Stimulated activated CD4-positive, alpha-beta T cell treated with anti-CD3 and anti-CD28 coated beads, Interleukin-15, amount 100 ng/mL, for 48 hours (primary cell): ENCODE data around the gene ZDHHC11.
A peak's percentile ranks its signal among the peaks of the same experiment; 100 is the strongest.
"Not testable (repeated sequence)": the region's sequence is repeated elsewhere in the genome, so short reads cannot be mapped to it uniquely, and the experiment has no call there.

ENCODE experiments used
- DNase-seq, 2 donors: peaks; one replicate each; pipeline ENCODE4 v3.0.0-alpha.2; 2020; ENCODE audit warnings: low read depth in 2 of 2

ZDHHC11 gene

DNA sequence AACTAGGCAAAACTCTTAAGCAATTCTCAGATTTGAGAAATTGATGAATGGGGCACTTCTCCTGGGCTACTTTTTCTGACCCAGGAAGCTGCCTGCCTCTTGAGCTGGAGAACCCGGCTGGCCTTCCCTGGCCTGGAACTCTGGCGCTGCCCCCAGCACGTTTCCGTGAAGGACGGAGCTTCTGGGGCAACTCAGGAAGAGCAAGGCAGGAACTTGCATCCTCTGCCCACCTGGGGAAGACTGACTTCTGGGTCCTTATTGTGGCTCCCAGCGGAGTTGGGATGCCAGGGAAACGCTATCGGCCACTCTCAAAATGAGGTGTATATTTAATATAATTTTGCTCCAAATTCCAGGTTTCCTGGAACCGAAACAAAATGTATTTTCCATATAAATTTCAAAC is 39.4 kb downstream of the ZDHHC11 start:
- not testable (repeated sequence) for DNase-seq

DNA sequence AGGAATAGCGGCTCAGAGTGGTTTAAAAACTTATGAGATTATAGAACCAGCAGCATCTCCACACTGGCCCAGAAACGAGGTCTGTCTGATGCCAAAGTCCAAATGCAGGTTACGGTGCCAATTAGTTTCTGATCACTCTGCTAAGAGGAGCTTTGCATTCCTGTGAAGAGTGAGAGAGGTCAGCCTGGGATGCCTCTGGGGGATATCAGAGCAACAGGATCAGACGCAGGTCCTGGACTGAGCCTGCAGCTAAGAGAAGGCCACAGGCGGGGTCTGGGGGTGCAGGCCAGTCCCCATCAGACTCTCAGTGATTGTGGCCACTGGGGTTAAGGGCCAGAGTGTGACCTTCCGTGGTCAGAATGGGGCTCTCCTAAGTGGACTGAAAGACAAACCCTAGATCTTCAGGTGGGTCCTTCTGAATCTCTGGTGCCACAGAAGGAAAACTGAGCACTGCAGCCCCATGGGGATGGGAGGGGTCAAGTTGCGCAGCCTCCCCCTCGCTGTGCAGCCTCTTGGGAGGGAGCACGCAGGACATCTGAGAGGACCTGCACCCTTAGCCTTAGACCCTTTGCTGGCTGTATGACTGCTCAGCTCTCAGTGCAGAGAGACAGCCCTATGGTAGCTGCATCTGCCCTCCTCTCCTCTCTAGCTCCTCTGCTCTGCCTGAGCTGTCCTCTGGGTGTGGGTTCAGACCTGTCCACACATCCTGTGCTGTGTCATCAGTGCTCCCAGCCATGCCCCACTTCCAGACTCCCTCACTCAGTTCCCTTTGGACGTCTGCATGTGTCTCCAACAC is 42.9 kb downstream of the ZDHHC11 start:
- not testable (repeated sequence) for DNase-seq

DNA sequence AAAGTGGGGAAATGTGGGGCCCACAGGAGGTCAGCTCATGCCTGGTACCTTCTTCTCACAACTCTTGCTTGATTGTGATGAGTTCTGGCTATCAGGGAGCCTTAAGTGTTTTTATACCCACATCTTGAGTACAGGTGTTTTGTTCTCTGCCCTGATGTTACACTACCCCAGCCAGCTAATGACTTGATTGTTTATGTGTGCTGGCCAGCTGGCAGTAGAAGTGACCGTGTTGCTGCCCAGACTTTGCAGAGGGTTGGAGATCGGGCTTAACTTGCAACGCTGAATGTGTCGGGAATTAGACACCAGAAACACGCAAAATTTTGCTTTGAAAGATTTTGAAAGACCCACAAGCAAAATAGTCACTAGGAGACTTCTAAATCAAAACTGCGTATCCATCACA is 49.3 kb downstream of the ZDHHC11 start:
- DNase-seq, result no peak

DNA sequence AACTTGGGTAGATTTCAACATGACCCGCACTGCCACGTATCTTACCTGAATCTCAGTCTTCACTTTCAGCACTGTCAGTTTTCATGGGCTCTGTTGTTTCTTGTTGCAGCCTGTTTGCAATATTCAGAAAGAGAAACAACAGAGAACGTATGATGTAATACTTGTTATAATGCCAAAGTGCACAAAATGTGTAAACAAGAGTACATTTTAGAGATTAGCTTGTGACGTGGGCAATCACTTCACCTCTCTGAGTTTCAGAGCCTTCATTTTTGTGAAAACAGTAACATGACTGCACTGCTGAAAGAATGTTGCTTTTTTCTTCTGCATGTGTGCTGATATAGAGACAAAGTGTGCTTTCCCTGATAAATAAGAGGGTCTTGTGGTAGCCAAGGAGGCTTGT is 49.7 kb downstream of the ZDHHC11 start:
- DNase-seq, result not testable (repeated sequence)

DNA sequence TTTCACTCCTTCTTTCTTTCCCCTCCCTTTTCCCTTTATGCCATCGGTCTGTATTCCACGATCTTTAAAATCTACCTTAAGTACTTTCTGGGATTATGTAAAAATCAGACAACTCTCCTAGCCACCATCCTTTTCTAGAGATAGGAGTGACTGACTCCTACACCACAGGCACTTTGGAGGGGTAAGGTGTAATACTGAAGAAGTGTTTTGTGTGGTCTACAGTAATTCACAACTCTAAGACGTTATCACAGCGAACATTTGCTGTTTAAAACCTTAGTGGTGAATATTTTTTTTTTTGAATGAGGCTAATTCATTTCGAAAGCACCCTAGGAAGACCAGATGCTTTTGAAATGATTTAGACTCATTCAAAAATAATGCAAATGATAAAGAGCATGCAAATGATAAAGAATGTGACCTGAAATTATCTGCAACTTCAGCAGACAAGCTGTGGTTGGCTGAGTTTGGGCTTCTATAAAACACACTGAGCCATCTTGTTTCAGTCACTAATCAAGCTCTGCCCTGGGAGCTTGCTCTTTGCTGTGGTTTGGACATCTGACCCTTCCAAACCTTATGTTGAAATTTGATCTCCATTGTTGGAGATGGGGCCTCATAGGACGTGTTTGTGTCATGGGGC is 52.2 kb downstream of the ZDHHC11 start:
- not testable (repeated sequence) for DNase-seq

DNA sequence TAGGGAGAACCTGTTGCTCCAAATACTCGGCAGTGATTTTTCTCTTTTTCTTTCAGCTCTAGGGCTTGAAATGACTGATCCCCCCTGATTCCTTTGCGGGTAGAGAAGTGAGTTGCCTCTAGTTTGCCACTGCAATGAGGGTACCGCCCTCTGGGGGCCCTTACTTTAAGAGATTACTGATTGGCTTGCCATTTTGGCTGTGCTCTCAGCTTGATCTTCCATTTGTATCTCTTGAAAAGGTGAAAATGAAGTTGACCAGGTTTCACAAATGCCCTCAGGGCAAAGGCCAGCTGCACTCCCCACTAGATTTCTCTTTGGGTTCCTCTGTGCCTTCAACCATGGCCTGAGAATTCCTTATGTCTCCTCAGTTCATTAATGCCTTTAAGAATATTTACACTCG is 52.8 kb downstream of the ZDHHC11 start:
- not testable (repeated sequence) for DNase-seq

DNA sequence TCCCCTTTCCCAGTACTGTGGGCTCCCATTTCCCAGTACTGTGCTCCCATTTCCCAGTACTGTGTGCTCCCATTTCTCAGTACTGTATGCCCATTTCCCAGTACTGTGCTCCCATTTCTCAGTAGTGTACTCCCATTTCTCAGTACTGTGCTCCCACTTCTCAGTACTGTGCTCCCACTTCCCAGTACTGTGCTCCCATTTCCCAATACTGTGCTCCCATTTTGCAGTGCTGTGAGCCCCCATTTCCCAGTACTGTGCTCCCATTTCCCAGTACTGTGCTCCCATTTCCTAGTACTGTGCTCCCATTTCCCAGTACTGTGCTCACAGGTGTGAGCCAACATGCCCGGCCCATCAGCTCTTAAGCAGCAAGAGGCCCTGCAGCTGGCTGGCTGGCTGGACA is 54.9 kb downstream of the ZDHHC11 start:
- DNase-seq, result not testable (repeated sequence)

DNA sequence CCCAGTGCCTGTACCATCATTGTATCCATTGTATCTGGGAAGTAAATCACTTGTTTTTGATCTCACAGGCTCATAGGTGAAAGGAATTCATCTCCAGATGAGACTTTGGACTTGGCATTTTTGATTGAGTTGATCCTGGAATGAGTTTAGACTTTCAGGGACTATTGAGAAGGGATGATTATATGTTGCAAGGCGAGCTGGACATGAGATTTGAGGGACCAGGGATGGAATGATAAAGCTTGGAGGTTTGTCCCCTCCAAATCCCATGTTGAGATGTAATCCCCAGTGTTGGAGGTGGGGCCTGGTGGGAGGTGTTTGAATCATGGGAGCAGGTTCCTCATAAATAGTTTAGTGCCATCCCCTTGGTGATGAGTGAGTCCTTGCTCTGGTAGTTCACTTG is 55.8 kb downstream of the ZDHHC11 start:
- not testable (repeated sequence) for DNase-seq

DNA sequence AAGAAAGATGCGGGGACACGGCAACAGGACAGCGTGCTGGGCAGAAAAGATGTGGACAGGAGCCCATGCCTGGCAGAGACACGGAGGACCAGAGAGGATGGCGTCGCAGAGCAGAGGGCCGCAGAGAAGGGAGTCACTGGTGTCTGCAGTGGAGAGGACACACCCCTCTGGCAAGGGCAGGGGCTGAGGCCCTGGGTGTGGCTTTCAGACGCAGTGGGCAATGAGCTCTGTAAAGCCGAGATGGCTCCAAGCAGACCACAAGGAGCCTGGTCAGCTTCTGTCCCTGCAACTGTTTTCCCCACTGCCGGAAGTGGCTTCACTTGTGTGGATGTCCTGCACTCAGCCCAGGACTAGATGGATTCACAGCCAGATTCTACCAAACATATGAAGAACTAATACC is 62.1 kb downstream of the ZDHHC11 start:
- not testable (repeated sequence) for DNase-seq

DNA sequence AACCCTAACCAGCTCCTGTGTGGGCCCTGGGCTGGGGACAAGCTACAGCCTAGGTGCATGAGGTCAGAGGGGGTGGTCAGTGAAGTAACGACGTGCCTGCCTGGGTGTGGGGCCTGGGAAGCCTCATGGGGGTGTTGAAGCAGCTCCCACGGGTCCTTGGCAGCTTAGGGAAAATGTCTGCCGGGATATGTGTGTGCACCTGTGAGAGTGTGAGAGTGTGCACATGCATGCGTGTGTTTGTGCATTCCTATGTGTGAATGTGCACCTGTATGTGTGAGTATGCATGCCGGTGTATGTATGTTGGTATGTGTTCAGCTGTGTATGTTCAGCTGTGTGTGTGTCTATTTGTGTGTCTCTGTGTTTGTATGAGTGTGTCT is 62.9 kb downstream of the ZDHHC11 start:
- DNase-seq, result not testable (repeated sequence)

DNA sequence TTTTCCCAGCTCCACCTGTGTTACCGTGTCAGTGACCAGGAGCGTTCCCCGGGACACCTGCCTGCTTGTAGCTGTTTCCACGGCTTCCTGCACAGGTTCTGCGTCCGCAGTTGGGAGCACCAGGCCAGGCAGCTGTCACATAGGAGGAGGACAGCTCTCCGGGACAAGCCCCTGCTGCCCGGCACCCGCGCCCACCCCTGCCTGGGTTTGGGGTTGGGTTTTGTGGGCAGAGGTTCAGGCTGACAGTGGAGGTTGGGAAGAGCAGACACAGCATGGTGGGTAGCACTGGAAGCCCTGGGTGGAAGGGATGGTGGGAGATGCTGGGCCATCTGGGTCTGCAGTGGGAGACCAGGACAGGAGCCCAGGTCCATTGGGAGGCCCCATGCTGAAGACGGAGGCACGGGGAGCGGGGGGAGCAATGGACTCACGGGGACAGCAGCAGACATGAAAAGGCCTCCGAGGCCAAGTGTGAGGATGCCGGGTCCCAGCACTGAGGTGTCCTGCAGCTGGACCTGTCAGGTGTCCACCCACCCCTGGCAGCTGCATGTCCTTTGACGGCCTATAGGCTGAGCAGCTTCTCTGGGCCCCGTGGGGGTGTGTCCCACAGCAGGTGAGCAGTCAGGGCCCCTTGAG is 63.4 kb downstream of the ZDHHC11 start:
- not testable (repeated sequence) for DNase-seq

DNA sequence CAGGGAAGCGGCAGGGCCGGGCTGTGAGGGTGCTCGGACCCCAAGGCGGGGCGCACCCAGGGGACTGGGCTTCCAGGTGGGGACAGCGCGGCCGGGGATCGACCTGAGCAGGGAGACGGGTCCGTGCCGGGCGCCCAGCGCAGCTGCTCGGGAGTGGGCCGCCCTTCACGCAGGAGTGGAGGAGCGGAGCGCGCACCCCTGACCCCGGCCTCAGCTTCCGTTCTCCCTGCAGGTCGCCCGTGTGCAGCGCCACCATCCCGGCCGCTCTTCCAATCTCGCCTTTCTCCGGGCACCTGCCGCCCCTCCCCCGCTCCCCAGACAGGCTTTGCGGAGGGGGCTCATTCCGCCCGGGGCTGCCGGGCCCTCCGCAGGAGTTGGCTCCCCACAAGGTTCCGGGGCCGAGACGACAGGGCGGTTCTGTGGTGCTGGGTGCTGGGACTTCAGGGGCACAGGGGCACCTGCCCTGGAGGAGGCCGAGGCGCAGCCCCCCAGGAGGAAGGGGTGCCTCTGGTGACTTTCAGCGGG is 65.5 kb downstream of the ZDHHC11 start:
- DNase-seq, result not testable (repeated sequence)

DNA sequence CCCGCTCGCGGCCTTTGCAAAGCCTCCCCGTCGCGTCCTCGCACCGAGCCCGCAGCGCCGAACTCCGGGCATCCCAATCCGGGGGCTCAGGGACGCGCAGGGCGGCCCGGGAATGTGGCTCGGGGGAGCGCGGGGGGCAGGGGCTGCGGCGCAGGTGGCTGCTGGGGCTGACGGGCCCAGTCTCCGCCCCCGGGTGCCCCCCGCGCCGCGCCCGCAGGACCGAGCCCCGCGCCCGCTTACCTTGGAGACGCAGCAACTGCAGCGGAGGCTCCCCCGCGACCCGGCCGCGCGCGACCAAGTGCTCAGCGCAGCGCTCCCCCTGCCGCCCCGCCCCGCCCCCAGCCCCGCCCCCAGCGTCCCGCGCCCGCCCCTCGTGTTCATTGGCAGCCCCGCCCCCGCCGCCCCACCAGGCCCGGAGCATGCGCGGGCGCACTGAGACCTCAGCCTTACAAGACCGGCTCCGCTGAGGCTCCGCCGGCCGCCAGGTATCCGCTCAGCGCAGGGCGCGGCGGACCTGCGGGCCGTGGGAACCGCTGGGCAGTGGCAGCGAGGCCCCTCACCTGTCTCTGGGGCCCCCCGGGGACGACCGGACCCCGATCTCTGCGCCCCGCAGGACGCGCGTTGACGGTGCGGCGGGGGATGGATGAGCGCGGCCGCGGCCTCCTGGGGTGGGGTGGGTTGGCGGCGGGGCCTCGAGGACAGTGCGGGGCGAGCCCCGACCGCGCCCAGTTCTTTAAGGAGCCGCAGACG is 66.2 kb downstream of the ZDHHC11 start, which contains the start of gene ZDHHC11B:
Gene ZDHHC11B, minus strand, starts transcription at position 302 of the 750 bp plus-strand sequence. CDS start 17,810 bp downstream, outside the sequence.
- DNase-seq, result peak; percentile 86 to 91

DNA sequence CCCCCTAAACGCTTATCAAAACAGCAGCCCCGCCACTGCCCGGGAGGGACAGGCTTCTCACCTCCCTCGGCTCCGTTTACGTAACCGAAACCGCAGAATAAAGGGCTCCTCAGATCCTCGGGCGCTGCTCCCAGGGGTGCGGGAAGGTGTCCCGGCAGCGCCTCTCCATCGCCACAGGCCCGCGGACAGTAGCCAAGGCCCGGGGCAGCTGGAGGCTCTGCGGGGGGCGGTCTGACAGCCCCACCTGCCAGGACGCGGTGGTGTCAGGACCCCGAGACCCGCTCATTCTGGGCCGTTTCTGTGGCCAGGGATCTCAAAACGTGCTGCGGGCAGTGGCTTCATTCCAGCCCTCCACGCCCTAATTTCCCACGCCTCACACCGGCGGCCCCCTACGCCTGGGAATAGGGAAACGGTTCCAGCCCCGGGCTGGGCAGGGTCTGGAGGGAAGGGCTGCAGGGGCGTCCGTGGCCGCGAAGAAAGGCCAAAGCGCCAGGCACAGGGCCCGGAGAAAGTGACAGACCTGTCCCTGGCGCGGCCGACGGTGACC is 66.8 kb downstream of the ZDHHC11 start:
- not testable (repeated sequence) for DNase-seq

DNA sequence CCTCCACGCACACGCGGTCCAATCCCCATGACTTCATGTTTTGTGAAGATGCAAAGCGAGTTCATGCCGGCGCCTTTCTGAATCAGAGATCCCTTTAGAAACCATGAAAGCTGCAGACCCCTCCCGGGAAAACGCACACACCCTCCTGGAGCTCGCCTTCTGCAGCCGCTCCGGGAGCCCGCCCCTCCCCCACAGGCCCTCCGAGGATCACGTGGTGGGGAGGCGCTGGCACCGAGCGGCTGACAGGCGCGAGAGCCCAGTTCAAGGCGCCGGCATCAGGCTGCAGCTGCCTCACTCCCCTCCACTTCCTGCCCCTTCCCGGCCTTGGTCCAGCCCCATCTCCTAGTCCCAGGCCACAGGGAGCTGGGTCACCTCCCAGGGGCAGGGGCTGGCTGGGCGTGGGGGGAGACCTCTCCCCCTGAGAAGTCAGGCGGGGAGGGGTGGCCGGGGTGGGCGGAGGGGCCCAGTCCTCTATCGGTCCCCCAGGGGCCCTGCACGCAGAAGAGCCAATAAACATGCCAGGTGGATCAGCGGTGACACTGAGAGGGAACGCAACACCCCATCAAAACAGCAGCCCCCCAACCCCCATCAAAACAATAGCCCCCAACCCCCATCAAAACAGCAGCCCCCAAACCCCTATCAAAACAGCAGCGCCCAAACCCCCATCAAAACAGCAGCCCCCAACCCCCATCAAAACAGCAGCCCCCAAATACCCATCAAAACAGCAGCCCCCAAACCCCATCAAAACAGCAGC is 67.6 kb downstream of the ZDHHC11 start:
- DNase-seq, result not testable (repeated sequence)

DNA sequence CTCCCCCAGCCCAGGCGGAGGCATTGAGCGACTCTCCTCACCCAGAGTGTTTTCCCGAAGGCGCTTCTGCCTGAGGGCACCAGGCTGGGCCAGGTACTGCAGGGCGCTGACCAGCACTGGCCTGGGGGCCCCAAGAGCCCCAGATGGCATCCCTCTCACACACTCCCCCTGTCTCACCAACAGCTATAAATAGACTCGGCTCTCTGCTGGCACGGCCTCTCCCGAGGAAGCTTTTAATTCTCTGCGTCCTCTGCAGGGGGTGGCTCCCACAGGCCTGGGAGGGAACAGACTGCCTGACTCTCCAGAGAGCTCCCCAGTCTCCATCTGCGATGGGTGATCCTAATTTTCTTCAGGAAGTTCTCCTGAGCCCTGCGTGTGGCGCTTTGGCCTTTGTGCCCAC is 68.4 kb downstream of the ZDHHC11 start:
- DNase-seq, result not testable (repeated sequence)

DNA sequence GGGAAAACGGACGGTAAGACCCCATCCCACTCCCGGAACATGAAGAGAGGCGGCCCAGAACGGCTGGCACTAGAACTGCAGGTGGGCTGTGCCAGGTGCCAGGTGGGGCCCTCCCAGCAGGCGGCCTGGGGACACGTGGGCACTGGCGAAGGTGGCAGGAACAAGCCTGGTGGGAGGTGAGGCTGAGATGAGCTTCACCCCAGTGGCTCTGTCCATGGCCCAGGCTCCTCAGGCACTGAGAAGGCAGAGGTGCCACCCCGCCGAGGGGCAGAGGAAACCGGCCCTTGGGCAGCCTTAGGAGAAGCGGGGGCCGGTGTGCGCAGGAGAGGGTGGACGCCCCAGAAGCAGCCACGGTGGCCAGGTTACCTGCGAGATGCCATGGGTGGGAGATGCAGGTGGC is 70.2 kb downstream of the ZDHHC11 start:
- DNase-seq, result not testable (repeated sequence)

DNA sequence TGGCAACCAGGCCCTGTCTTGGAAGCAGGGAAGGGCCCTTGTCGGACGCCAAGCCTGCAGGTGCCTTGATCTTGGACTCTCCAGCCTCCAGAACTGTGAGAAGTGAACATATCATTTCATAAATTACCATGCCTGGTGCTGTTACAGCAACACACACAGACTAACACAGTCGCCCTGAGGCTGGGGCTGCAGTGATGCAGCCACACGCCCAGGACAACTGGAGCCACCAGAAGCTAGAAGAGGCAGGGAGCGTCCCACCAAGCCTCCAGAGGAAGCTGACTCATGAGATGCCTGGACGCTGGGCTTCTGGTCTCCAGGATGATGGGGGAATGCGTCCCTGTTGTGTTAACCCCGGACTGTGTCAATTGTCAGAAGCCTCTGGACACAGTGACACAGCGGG is 71.8 kb downstream of the ZDHHC11 start:
- DNase-seq, result not testable (repeated sequence)

DNA sequence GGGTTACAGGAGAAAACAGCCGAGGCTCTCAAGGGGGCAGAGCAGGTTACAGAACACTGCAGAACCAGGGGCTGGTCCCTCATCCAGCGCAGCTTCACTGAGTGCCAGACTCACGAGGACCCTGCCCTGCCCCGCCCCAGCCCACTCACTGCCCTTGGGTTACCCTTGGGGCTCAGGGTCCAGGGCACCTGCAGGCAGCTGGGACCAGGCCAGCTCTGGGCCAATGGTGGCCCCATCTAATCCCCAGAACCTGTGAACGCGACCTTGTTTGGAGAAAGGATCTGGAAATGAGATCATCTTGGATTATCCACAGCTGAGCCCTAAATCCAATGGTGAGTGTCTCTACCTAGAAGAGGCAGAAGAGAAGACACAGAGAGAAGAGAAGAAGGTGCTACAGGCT is 72.4 kb downstream of the ZDHHC11 start:
- not testable (repeated sequence) for DNase-seq

DNA sequence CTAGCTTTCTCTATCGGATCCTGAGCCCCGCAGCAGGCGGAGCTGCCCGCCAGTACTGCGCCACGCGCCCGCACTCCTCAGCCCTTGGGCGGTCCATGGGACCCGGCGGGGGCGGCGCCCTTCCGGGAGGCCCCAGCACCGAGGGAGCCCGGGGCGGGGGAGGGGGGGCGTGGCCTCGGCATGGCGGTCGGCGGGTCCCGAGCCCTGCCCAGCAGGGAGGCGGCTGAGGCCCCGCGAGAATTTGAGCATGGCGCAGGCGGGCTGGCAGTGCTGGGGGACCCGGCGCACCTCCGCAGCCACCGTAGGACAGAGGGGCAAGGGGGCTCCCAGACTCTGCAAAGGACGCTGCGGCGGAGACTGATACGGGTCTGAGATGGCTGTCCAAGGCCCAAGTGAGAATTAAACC is 73.0 kb downstream of the ZDHHC11 start:
- no peak for DNase-seq
